ENCODE results near the gene BRICD5.

Gene BRICD5

GRCh38 chr16:2210386-2211365 lies at the start of gene BRICD5:
BRICD5 (minus strand) TSS chr16:2210863; CDS start chr16:2210833, 30 bp downstream.
- TF ChIP-seq GATA3 (IDR thresholded peaks at IDR 0.05; ENCODE audit: low read depth, low read length) (no peak), GATA2 (IDR thresholded peaks at IDR 0.05; ENCODE audit: low read depth, low read length) (no peak)

GRCh38 chr16:2260250-2260649 lies 49.6 kb upstream of the BRICD5 start:
- TF ChIP-seq GATA3 (IDR thresholded peaks at IDR 0.05; ENCODE audit: low read depth, low read length) (no peak), GATA2 (IDR thresholded peaks at IDR 0.05; ENCODE audit: low read depth, low read length) (no peak)

- TF ChIP-seq GATA2 (IDR thresholded peaks at IDR 0.05; ENCODE audit: low read depth, low read length) (no peak), GATA3 (IDR thresholded peaks at IDR 0.05; ENCODE audit: low read depth, low read length) (no peak)
Measured at GRCh38 chr16:2257726-2258125, 47.1 kb upstream of the BRICD5 start.

- TF ChIP-seq GATA3 (IDR thresholded peaks at IDR 0.05; ENCODE audit: low read depth, low read length) (no peak), GATA2 (IDR thresholded peaks at IDR 0.05; ENCODE audit: low read depth, low read length) (no peak)
Measured at GRCh38 chr16:2256531-2257140, 46.0 kb upstream of the BRICD5 start.

- TF ChIP-seq GATA3 (IDR thresholded peaks at IDR 0.05; ENCODE audit: low read depth, low read length) (no peak), GATA2 (IDR thresholded peaks at IDR 0.05; ENCODE audit: low read depth, low read length) (no peak)
Measured at GRCh38 chr16:2253293-2253692, 42.6 kb upstream of the BRICD5 start.

- TF ChIP-seq GATA2 (IDR thresholded peaks at IDR 0.05; ENCODE audit: low read depth, low read length) (no peak), GATA3 (IDR thresholded peaks at IDR 0.05; ENCODE audit: low read depth, low read length) (no peak)
Measured at GRCh38 chr16:2252806-2253148, 42.1 kb upstream of the BRICD5 start.

- TF ChIP-seq GATA3 (IDR thresholded peaks at IDR 0.05; ENCODE audit: low read depth, low read length): no peak
- no peak for TF ChIP-seq GATA2 (IDR thresholded peaks at IDR 0.05; ENCODE audit: low read depth, low read length)
Measured at GRCh38 chr16:2251296-2252111, 40.8 kb upstream of the BRICD5 start, which contains the start of gene ECI1. ECI1 (minus strand) TSS chr16:2251587; CDS start chr16:2251566, 21 bp downstream.

- TF ChIP-seq GATA2 (IDR thresholded peaks at IDR 0.05; ENCODE audit: low read depth, low read length): no peak
- TF ChIP-seq GATA3 (IDR thresholded peaks at IDR 0.05; ENCODE audit: low read depth, low read length): no peak
Measured at GRCh38 chr16:2250652-2251295, 40.1 kb upstream of the BRICD5 start.

GRCh38 chr16:2246301-2246885 lies 35.7 kb upstream of the BRICD5 start:
- TF ChIP-seq GATA3 (IDR thresholded peaks at IDR 0.05; ENCODE audit: low read depth, low read length) (no peak), GATA2 (IDR thresholded peaks at IDR 0.05; ENCODE audit: low read depth, low read length) (no peak)

GRCh38 chr16:2244926-2245795 lies 34.5 kb upstream of the BRICD5 start:
- TF ChIP-seq GATA3 (IDR thresholded peaks at IDR 0.05; ENCODE audit: low read depth, low read length) (no peak), GATA2 (IDR thresholded peaks at IDR 0.05; ENCODE audit: low read depth, low read length) (no peak)

GRCh38 chr16:2244301-2244700 lies 33.6 kb upstream of the BRICD5 start:
- TF ChIP-seq GATA3 (IDR thresholded peaks at IDR 0.05; ENCODE audit: low read depth, low read length) (no peak), GATA2 (IDR thresholded peaks at IDR 0.05; ENCODE audit: low read depth, low read length) (no peak)

- no peak for TF ChIP-seq GATA3 (IDR thresholded peaks at IDR 0.05; ENCODE audit: low read depth, low read length)
- TF ChIP-seq GATA2 (IDR thresholded peaks at IDR 0.05; ENCODE audit: low read depth, low read length): no peak
Measured at GRCh38 chr16:2243781-2244180, 33.1 kb upstream of the BRICD5 start.

Measured in SH-SY5Y (cell line).